Smooth muscle cell (in vitro differentiated cells): ENCODE measurements around the gene MTA3. TPM values are rescaled to one million over a fixed set of nuclear protein-coding genes. Genes with fewer than 3 reads are reported as not detected.

Experiments used
- DNase-seq: peaks from one replicate; lab custom pipeline; 2025; ENCODE audit not compliant: unreplicated experiment; lab: John Stamatoyannopoulos, UW
- H2AFZ ChIP-seq: fragments of 200-600 bp; sonication (generic); 2 replicates; pipeline ENCODE4 v1.6.0; 2016; ENCODE audit warnings: antibody characterized with exemption, low read depth, mild to moderate bottlenecking
- H3F3A ChIP-seq: fragments of 200-600 bp; sonication (generic); 2 replicates; pipeline ENCODE4 v1.6.0; 2017; ENCODE audit warnings: antibody characterized with exemption, low read depth
- H3K27ac ChIP-seq: fragments of 200-600 bp; sonication (generic); 2 replicates; pipeline ENCODE4 v1.5.1; 2016; ENCODE audit warnings: low read depth, mild to moderate bottlenecking
- H3K27me3 ChIP-seq: fragments of 200-600 bp; sonication (generic); 2 replicates; pipeline ENCODE4 v1.6.1; 2016; ENCODE audit warnings: low read depth, mild to moderate bottlenecking
- H3K36me3 ChIP-seq: fragments of 200-600 bp; sonication (generic); 2 replicates; pipeline ENCODE4 v1.5.1; 2016; ENCODE audit warnings: low read depth
- H3K4me1 ChIP-seq: fragments of 200-600 bp; sonication (generic); 2 replicates; pipeline ENCODE4 v1.5.1; 2016; ENCODE audit warnings: low read depth
- H3K4me2 ChIP-seq: fragments of 200-600 bp; sonication (generic); 2 replicates; pipeline ENCODE4 v1.6.0; 2016; ENCODE audit warnings: mild to moderate bottlenecking
- H3K4me3 ChIP-seq: fragments of 200-600 bp; sonication (generic); 2 replicates; pipeline ENCODE4 v1.5.1; 2016; ENCODE audit warnings: mild to moderate bottlenecking
- H3K79me2 ChIP-seq: fragments of 200-600 bp; sonication (generic); 2 replicates; pipeline ENCODE4 v1.6.0; 2016; ENCODE audit warnings: low read depth, mild to moderate bottlenecking
- H3K9ac ChIP-seq: fragments of 200-600 bp; sonication (generic); 2 replicates; pipeline ENCODE4 v1.6.0; 2016; ENCODE audit warnings: low read depth
- H3K9me3 ChIP-seq: fragments of 200-600 bp; sonication (generic); replicated peaks from 2 replicates; pipeline ENCODE4 v1.5.1; 2016; ENCODE audit warnings: low read depth
- H4K20me1 ChIP-seq: fragments of 200-600 bp; sonication (generic); 2 replicates; pipeline ENCODE4 v1.6.0; 2016; ENCODE audit warnings: low read depth
- CTCF ChIP-seq: fragments of 200-600 bp; sonication (generic); IDR thresholded peaks from 2 replicates; pipeline ENCODE4 v1.5.1; 2017; ENCODE audit warnings: borderline replicate concordance, mild to moderate bottlenecking, antibody characterized with exemption; ENCODE audit not compliant: insufficient read depth, poor library complexity, severe bottlenecking
- WGBS: methylation state at CpG from one replicate; pipeline ENCODE4 v1.1.7; 2016; ENCODE audit warnings: low lambda C conversion rate; 5-methylcytosine and 5-hydroxymethylcytosine counted together
- polyA plus RNA-seq: library from polyadenylated mRNA; unstranded; fragments of >200 nt; fragmentation: Nextera tagmentation; extraction: Ambion mirVana; gene quantifications from 2 replicates; pipeline ENCODE4 v1.2.1, GENCODE V29; 2016
- total RNA-seq: library from RNA; depleted of rRNA; stranded (reverse); fragments of >200 nt; gene quantifications from 2 replicates; pipeline ENCODE4 v1.2.3, GENCODE V29; 2014

MTA3 gene
- total and polyA plus RNA-seq, 2 experiments from 2014 or later, result 27.5 to 29.8 TPM

- TF ChIP-seq CTCF, result no peak
- Histone ChIP-seq H3F3A (no peaks in the 10 kb centered on the region), H2AFZ (no peak overlapping the region), H3K36me3 (no peaks in the 10 kb centered on the region), H3K4me2 (no peak overlapping the region), H3K27ac (no peak overlapping the region), H3K4me1 (no peaks in the 10 kb centered on the region), H3K9me3 (no peaks in the 10 kb centered on the region), H4K20me1 (no peaks in the 10 kb centered on the region), H3K79me2 (no peaks in the 10 kb centered on the region), H3K9ac (no peak overlapping the region), H3K4me3 (no peak overlapping the region), H3K27me3 (no peaks in the 10 kb centered on the region)
- no peak for DNase-seq
- 87% methylated on average over 4 of the region's 4 CpGs for WGBS
Measured at GRCh38 chr2:42801381-42801780, 232.9 kb downstream of the MTA3 start.

DNA sequence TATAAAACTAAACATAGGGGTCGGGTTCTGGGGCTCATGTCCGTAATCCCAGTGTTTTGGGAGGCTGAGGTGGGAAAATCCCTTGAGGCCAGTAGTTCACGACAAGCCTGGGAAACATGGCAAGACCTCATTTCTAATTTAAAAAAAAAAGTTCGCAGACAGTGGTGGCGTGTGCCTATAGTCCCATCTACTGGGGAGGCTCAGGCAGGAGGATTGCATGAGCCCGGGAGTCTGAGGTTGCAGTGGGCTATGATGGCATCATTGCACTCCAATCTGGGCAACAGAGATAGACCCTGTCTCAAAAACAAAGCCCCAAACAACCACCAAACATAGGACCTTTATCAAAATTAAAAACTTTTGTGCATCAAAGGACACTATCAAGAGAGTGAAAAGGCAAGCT is 233.7 kb downstream of the MTA3 start:
- Histone ChIP-seq H3K36me3 (no peaks in the 10 kb centered on the region), H3K27ac (no peak overlapping the region), H4K20me1 (no peaks in the 10 kb centered on the region), H3K9ac (no peak overlapping the region), H3K4me3 (no peak overlapping the region), H3K27me3 (no peaks in the 10 kb centered on the region), H3K9me3 (no peaks in the 10 kb centered on the region), H3K79me2 (no peaks in the 10 kb centered on the region), H3K4me1 (no peaks in the 10 kb centered on the region), H3F3A (no peaks in the 10 kb centered on the region), H2AFZ (no peak overlapping the region), H3K4me2 (no peak overlapping the region)
- 89% methylated on average over 6 of the region's 6 CpGs for WGBS
- no peak for DNase-seq
- no peak for TF ChIP-seq CTCF

GRCh38 chr2:42804338-42804737 is 235.9 kb downstream of the MTA3 start:
- Histone ChIP-seq H3K27me3 (no peaks in the 10 kb centered on the region), H3K4me3 (no peak overlapping the region), H3K27ac (no peak overlapping the region), H3K4me2 (no peak overlapping the region), H4K20me1 (no peaks in the 10 kb centered on the region), H3K4me1 (peaks cover 4% of the 10 kb centered on the region), H2AFZ (no peak overlapping the region), H3K36me3 (no peaks in the 10 kb centered on the region), H3K79me2 (no peaks in the 10 kb centered on the region), H3K9ac (no peak overlapping the region), H3F3A (no peaks in the 10 kb centered on the region), H3K9me3 (no peaks in the 10 kb centered on the region)
- no peak for DNase-seq
- WGBS, result 93% methylated on average over 3 of the region's 3 CpGs
- no peak for TF ChIP-seq CTCF

GRCh38 chr2:42804891-42805290 is 236.5 kb downstream of the MTA3 start:
- no peaks in the 10 kb centered on the region for H3K79me2 ChIP-seq
- no peak overlapping the region for H3K4me3 ChIP-seq
- H4K20me1 ChIP-seq, result no peaks in the 10 kb centered on the region
- no peaks in the 10 kb centered on the region for H3K9me3 ChIP-seq
- no peaks in the 10 kb centered on the region for H3K27me3 ChIP-seq
- no peak overlapping the region for H3K9ac ChIP-seq
- H3K36me3 ChIP-seq, result no peaks in the 10 kb centered on the region
- TF ChIP-seq CTCF, result no peak
- DNase-seq, result no peak
- no peak overlapping the region for H2AFZ ChIP-seq
- WGBS, result 74% methylated on average over 5 of the region's 5 CpGs
- no peak overlapping the region for H3K27ac ChIP-seq
- peaks cover 6% of the 10 kb centered on the region for H3K4me1 ChIP-seq
- no peak overlapping the region for H3K4me2 ChIP-seq
- no peaks in the 10 kb centered on the region for H3F3A ChIP-seq
